SK-N-DZ (cell line): ENCODE results near the gene HOXD3.

Source experiments
- DNase-seq: peaks from one replicate; pipeline ENCODE4 v3.0.0-alpha.2; 2015; ENCODE audit warnings: low spot score
- small RNA-seq, 2 experiments: library from RNA; depleted of rRNA; stranded (forward); fragments of <200 nt; gene quantifications; one replicate each; pipeline ENCODE3, GENCODE V24; 2014

HOXD3 gene

GRCh38 chr2:176206682-176207081, 49.6 kb downstream of the HOXD3 start:
- no peak for DNase-seq

- no peak for DNase-seq
Observed at GRCh38 chr2:176211110-176211509, 54.0 kb downstream of the HOXD3 start.

DNA sequence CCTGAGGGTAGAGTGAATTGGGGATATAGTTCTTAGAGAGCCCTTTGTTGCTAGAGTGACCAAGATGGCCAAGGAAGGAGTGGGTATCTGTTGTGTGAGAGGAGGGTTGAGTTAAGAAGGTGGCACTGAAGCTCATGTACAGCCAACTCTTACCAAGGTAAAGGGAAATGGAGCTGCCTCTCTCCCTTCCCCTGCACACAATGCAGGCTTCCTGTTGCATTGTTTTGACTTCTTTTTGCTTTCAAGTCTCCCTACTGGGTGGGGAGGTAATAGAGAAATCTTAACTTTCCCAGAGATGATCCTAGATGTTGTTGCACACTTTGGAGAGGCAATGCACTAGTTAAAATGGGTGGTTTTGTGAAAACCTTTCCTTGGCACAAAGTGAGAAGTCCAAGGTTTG, 55.2 kb downstream of the HOXD3 start:
- no peak for DNase-seq

GRCh38 chr2:176213406-176213805, 56.3 kb downstream of the HOXD3 start:
- no peak for DNase-seq

Small RNAs within 50 kb of the gene (small RNA-seq; reads per million reads assigned to genes)
- gene MIR10B = 979 to 13,056 reads per million in 2 experiments
